Measurements from ENCODE around the gene UCK2.

Gene UCK2

GRCh38 chr1:165882168-165882837 lies 54.9 kb downstream of the UCK2 start:
- DNase-seq, result no peak

DNA sequence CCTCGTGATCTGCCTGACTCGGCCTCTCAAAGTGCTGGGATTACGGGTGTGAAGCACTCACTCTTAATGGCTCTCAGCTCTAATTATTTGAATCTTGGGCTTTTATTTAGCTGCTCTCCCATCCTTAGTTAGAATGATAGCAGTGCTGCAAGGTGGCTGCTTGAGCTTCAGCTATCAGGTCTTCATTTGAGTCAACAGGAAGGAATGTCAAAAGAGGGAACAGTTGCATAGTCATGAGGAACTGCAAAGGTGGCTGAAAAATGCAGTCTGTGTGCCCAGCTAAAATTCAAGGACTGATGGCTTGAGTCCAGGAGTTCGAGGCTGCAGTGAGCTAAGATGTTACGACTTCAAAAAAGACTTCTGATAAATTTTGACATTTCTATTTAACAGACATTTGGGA lies 55.6 kb downstream of the UCK2 start:
- DNase-seq, result no peak

- no peak for DNase-seq
Observed at GRCh38 chr1:165884009-165884689, 56.7 kb downstream of the UCK2 start.

DNA sequence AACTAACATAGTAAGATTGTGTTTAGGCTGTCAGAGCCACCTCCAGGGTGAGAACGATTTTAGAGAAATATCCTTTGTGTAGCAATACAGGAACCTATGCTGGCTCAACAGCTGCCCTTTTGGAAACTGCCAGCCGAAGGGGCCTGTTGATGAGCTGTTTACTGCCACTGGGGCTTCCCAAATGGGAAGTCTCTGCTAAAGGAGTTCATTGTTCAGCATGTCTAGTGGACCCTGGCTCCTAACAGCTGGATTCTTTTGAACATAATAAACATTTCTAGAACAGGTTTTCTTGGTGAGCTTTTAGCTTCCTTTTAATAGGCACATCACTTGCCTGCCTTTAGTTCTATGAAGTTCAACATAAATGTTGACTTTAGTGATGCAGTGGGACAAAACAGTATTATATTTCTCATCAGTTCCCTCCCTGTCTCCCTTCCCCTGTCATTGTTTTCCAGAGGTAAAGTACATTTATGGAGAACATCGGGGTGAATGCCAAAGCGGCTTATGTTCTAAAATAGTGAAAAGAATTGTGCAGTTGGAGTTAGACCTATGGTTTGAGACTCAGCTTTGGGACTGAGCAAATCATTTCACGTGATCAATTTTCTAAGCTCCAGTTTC lies 57.4 kb downstream of the UCK2 start:
- no peak for DNase-seq

DNA sequence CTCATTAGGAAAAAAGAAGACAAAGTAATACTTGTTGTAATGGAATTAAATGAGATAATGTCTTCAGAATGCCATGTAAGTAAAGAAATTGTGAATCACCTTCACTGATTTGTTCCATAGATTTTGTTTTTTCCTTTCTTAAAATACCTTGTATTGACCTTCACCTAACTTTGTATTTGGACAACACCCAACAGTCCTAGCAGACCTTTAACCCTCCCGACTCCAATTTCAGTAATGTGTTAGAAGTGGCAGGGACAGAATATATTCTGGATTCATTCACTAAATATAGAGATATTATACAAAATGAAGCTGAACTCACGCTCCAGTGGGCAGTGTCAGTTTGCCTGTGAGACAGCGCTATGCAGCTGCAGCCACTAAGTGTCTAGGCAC lies 57.9 kb downstream of the UCK2 start:
- no peak for DNase-seq

DNA sequence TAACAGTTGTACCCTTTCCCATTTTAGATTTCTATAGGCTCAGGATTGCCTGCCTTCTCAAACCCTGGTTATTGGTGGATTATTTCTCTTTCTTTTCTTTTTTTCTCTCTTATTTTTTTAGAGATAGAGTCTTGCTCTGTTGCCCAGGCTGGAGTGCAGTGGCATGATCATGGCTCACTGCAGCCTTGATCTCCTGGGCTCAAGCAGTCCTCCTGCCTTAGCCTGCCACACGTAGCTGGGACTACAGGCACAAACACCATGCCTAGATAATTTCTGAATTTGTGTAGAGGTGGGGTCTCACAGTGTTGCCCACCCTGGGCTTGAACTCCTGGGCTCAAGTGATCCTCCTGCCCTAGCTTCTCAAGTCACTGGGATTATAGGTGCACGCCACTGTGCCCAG lies 58.8 kb downstream of the UCK2 start:
- no peak for DNase-seq

DNA sequence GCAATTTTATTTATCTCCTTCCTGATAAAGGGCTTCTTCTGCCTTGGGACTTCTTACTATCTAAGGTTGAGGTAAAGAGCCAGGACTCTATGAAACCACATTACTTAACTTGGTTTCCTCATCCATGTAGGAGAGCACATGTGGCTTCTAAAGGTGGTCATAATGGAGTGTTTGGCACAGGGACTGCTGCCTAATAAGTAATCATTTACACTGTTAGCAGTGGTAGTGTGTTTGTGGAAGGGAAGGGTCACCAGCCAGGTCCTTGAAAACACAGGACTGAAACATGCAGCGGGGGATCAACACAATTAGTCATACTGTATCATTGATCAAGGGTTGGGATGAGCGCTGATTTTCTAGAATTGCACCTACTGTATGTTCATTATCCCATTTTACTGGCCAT lies 59.6 kb downstream of the UCK2 start:
- no peak for DNase-seq

- DNase-seq, result no peak
Observed at GRCh38 chr1:165887877-165888551, 60.6 kb downstream of the UCK2 start.

GRCh38 chr1:165888552-165888920 lies 61.1 kb downstream of the UCK2 start:
- DNase-seq, result no peak

GRCh38 chr1:165890684-165891083 lies 63.3 kb downstream of the UCK2 start:
- DNase-seq, result no peak

- no peak for DNase-seq
Observed at GRCh38 chr1:165891111-165891860, 63.9 kb downstream of the UCK2 start.

DNA sequence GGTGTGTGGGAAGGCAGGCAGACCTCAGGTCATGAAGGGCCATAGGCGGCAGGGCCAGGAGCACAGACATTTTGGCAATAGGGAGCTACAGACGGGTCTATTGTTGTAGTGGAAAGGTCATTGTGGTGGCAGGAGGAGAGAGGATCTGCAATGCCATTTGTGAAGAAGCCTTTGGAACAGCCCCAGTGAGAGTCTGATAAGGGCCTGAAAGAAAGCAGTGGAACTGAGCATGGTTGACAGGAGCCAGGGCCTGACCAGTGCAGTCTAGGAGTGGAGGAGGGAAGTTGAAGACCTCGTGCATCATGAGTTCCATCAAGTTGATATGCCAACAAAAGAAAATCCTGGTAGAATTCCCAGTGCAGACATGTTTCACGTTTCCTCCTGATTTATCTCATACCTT lies 65.5 kb downstream of the UCK2 start:
- no peak for DNase-seq

- DNase-seq, result no peak
Observed at GRCh38 chr1:165893507-165893906, 66.1 kb downstream of the UCK2 start.

- DNase-seq, result no peak
Observed at GRCh38 chr1:165894591-165894990, 67.2 kb downstream of the UCK2 start.

GRCh38 chr1:165895451-165895871 lies 68.0 kb downstream of the UCK2 start:
- DNase-seq, result no peak

GRCh38 chr1:165896277-165896676 lies 68.9 kb downstream of the UCK2 start:
- DNase-seq, result no peak

DNA sequence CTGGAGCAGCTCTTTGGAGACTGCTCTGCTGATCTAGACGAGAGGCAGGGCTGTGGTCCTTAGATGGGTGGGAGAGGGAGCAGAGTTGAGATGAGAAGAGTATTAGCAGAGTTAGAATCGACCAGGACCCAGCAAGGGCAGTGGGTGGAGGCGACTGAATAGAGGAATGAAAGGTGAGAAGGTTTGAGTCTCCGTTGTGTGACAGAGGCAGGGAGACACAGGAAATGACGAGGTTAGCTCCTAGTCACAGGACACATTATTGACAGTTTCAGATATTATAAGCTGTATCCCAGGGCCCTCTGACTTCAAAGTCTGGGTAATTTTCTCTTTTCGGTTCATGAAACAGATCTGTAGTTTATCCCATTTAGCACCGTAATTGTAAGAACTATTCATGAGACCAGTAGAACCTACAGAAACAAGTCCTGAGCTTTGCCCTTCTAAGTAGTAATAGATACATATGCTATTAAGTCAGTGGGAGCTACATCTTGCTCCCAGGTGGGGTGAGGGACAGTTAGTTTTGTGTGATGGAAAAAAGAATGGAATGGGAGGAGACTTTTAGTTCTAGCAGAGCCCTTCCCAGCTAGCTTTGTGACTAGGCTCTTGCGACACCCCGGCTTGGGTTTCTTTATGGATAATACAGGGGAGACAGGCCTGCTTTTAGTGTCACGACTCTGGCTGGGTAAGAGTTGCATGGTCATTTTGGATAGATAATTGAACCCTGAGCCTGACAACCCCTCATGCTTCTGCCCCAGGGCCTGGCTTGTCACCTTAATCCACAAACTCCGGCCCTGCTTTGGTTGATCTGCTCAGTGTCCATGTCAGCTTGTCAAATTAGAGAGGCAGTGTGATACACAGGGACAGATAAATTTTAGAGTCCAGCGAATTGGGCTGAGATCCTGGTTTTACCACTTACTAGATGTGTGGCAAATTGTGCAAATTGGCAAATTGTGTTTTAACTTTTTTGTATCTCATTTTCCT lies 70.2 kb downstream of the UCK2 start:
- DNase-seq, result no peak

GRCh38 chr1:165898837-165899236 lies 71.4 kb downstream of the UCK2 start:
- no peak for DNase-seq

DNA sequence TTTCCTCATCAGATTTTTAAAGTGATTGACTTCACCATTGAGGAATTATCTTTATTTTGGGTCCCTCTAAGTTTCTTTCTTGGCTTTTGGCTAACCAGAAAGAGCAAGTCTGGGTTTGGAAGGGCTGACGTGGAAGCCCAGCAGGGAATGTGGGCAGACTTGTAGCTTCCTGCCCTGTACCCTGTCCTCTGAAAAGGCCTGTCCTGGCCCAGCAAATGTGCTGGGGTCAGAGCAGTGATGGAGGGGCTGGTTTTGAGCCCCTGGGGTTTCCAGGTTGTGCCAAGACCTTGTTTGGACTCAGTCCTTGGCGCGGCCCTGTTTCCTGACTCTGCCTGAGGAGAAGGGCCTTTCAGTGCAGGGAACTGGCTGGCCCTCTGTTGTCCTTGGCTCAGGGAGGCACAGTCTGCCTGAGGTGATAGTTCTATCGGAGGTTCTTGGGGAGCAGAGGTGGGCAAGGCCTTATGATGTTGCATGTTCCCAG lies 72.1 kb downstream of the UCK2 start:
- DNase-seq, result no peak

- DNase-seq, result no peak
Observed at GRCh38 chr1:165900576-165901380, 73.4 kb downstream of the UCK2 start.

DNA sequence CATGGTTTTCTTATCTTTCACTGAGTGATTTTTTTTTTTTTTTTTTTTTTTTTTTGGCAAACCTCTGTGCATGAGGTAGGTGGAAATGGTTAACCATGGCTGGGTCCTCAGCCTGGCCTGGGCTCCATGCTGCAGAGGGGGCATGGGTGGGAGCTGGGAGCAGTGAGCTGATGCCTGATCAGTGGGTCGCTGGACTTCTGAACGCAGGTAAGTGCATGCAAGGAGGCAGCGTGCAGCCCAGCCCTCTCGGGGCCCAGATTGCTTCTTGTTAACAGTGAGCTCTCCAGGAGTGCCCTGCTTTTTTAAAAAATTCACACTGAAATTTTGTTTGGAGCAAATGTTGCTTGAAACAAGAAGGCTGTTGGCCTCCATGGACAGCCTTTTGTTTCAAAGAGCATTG lies 75.2 kb downstream of the UCK2 start:
- no peak for DNase-seq

Data from CD4-positive, alpha-beta T cell treated with Interleukin-17A for 4 hours (primary cell).